Measurements from ENCODE around the gene WWOX. TPM values are rescaled to one million over a fixed set of nuclear protein-coding genes. Genes with fewer than 3 reads are reported as not detected.
"Not testable (repeated sequence)": the region's sequence is repeated elsewhere in the genome, so short reads cannot be mapped to it uniquely, and the experiment has no call there.

The WWOX gene
- total RNA-seq, 6 donors from 2014 or later, result 18.7 to 167 (median 31.0) TPM

GRCh38 chr16:78686601-78687000 lies 587.1 kb downstream of the WWOX start:
- ATAC-seq (ENCODE audit: low FRiP score in 2 of 2) (no peak), DNase-seq (no peak)
- H3K27ac ChIP-seq, result no peak overlapping the region
- H3K27me3 ChIP-seq, result no peaks in the 10 kb centered on the region
- H3K4me1 ChIP-seq, result peaks cover 0 to 4% (median 0%) of the 10 kb centered on the region in 4 donors
- TF ChIP-seq EP300 (IDR thresholded peaks at IDR 0.05), result no peak
- TF ChIP-seq POLR2AphosphoS5 (IDR thresholded peaks at IDR 0.05), result no peak
- no peak for TF ChIP-seq CTCF (IDR thresholded peaks at IDR 0.05)
- no peak for TF ChIP-seq POLR2A (IDR thresholded peaks at IDR 0.05)
- no peaks in the 10 kb centered on the region for H3K36me3 ChIP-seq
- H3K9me3 ChIP-seq, result no peaks in the 10 kb centered on the region
- H3K4me3 ChIP-seq, result no peak overlapping the region
- 81 to 91% methylated on average over 5 of the region's 5 CpGs for WGBS, 2 donors

- no peak for ATAC-seq (ENCODE audit: low FRiP score in 2 of 2)
- no peak for TF ChIP-seq POLR2AphosphoS5 (IDR thresholded peaks at IDR 0.05)
- TF ChIP-seq CTCF (IDR thresholded peaks at IDR 0.05), result no peak
- TF ChIP-seq POLR2A (IDR thresholded peaks at IDR 0.05), result no peak
- no peak for TF ChIP-seq EP300 (IDR thresholded peaks at IDR 0.05)
- H3K4me3 ChIP-seq, result no peak overlapping the region
- H3K27ac ChIP-seq, result no peak overlapping the region
- peaks cover 0 to 4% (median 0%) of the 10 kb centered on the region in 4 donors for H3K4me1 ChIP-seq
- no peaks in the 10 kb centered on the region for H3K9me3 ChIP-seq
- no peaks in the 10 kb centered on the region for H3K27me3 ChIP-seq
- no peak for DNase-seq
- H3K36me3 ChIP-seq, result no peaks in the 10 kb centered on the region
- WGBS, 2 donors, result 36 to 42% methylated on average over 2 of the region's 2 CpGs
Observed at GRCh38 chr16:78689028-78689427, 589.6 kb downstream of the WWOX start.

- Histone ChIP-seq H3K27me3 (no peaks in the 10 kb centered on the region), H3K27ac (no peak overlapping the region), H3K4me3 (no peak overlapping the region), H3K4me1 (peaks cover 0 to 4% (median 0%) of the 10 kb centered on the region in 4 donors), H3K36me3 (no peaks in the 10 kb centered on the region), H3K9me3 (no peaks in the 10 kb centered on the region)
- TF ChIP-seq EP300 (IDR thresholded peaks at IDR 0.05), result no peak
- no peak for TF ChIP-seq CTCF (IDR thresholded peaks at IDR 0.05)
- TF ChIP-seq POLR2A (IDR thresholded peaks at IDR 0.05), result no peak
- TF ChIP-seq POLR2AphosphoS5 (IDR thresholded peaks at IDR 0.05), result no peak
- DNase-seq, result no peak
- ATAC-seq (ENCODE audit: low FRiP score in 2 of 2), result no peak
Observed at GRCh38 chr16:78689536-78689935, 590.1 kb downstream of the WWOX start.

GRCh38 chr16:78690510-78690909 lies 591.1 kb downstream of the WWOX start:
- 98% methylated on average over 4 of the region's 4 CpGs for WGBS, 2 donors

GRCh38 chr16:78691746-78692145 lies 592.3 kb downstream of the WWOX start:
- DNase-seq; H3K4me3 ChIP-seq; H3K36me3 ChIP-seq; H3K9me3 ChIP-seq; H3K4me1 ChIP-seq; H3K27me3 ChIP-seq; H3K27ac ChIP-seq; ATAC-seq (ENCODE audit: low FRiP score in 2 of 2): not testable (repeated sequence)
- 83 to 88% methylated on average over 3 of the region's 3 CpGs for WGBS, 2 donors

More at GRCh38 chr16:78690510-78690909, 591.1 kb downstream of the WWOX start:
- Histone ChIP-seq H3K4me1 (no peaks in the 10 kb centered on the region), H3K27ac (no peak overlapping the region), H3K27me3 (no peaks in the 10 kb centered on the region), H3K9me3 (no peaks in the 10 kb centered on the region), H3K36me3 (no peaks in the 10 kb centered on the region), H3K4me3 (no peak overlapping the region)
- no peak for DNase-seq
- TF ChIP-seq CTCF (IDR thresholded peaks at IDR 0.05) (no peak), POLR2AphosphoS5 (IDR thresholded peaks at IDR 0.05) (no peak), EP300 (IDR thresholded peaks at IDR 0.05) (no peak), POLR2A (IDR thresholded peaks at IDR 0.05) (no peak)
- no peak for ATAC-seq (ENCODE audit: low FRiP score in 2 of 2)
